Activated B cell treated with CpG ODN at 0.5 μM for 24 hours (primary cell): ENCODE data around the gene FGD5. TPM values are rescaled to one million over a fixed set of nuclear protein-coding genes. Genes with fewer than 3 reads are reported as not detected.

Experiments used
- ATAC-seq: fragments of 200-7000 bp; cut with Tn5 transposase; one replicate; pipeline ENCODE4 v1.10.0; 2021; ENCODE audit warnings: low read depth, mild to moderate bottlenecking, moderate library complexity
- CTCF ChIA-PET: fragments of 350-600 bp; sonication (Branson Sonifier 250); formaldehyde crosslinking; loops from one replicate; lab custom pipeline; 2021; ENCODE audit warnings: antibody characterized with exemption; lab: Charles Lee
- POLR2A ChIA-PET: fragments of 350-600 bp; sonication (Branson Sonifier 250); formaldehyde crosslinking; loops from one replicate; lab custom pipeline; 2021; ENCODE audit warnings: antibody characterized with exemption; lab: Charles Lee
- DNase-seq: peaks from one replicate; pipeline ENCODE4 v3.0.0; 2022
- H3K27ac Mint-ChIP-seq: one replicate; pipeline ENCODE4 v1.8.0; 2020; ENCODE audit warnings: mixed read lengths
- H3K27me3 Mint-ChIP-seq: one replicate; pipeline ENCODE4 v1.8.0; 2021; ENCODE audit warnings: mixed read lengths
- H3K36me3 Mint-ChIP-seq: one replicate; pipeline ENCODE4 v1.8.0; 2021; ENCODE audit warnings: low read depth, mixed read lengths
- H3K4me1 Mint-ChIP-seq: one replicate; pipeline ENCODE4 v1.8.0; 2021; ENCODE audit warnings: mixed read lengths
- H3K4me3 Mint-ChIP-seq: one replicate; pipeline ENCODE4 v1.8.0; 2020; ENCODE audit warnings: mild to moderate bottlenecking, mixed read lengths
- H3K9me3 Mint-ChIP-seq: one replicate; pipeline ENCODE4 v1.8.0; 2020; ENCODE audit warnings: mixed read lengths
- intact Hi-C: fragments of 100-400 bp; cut with micrococcal nuclease; formaldehyde crosslinking; loops from one replicate; pipeline ENCODE4 v1.15.1; 2024
- total RNA-seq: library from RNA; stranded (reverse); gene quantifications from 2 replicates; pipeline ENCODE4 v1.2.3, GENCODE V29; 2022
- TF ChIP-seq, protein P1 (sequence below): fragments of 200-600 bp; IDR thresholded peaks from one replicate; pipeline ENCODE4 v1.8.0; 2022; ENCODE audit warnings: antibody characterized with exemption, mild to moderate bottlenecking

The FGD5 gene
- total RNA-seq, 1 donor from 2014 or later = not detected

DNA sequence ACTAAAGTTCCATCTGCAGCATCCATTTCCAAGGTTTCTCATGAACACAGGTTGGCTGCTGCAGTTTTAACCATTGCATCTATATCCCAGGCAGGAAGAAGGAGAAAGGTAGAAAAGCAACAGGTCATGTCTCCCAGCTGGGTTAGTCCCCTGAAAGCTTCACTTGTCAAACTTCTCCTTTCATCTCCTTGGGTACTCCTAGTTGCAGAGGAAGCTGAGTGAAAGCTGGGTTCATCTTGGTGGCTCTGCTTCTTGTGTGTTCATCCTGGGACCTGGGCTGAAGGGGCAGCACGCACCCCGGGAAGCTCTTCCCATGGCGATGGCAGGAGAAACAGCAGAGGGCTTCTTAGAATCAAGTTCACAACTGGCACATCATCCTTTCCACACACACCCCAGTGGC is 67.3 kb downstream of the FGD5 start:
- Mint-ChIP-seq H3K27ac (no peak overlapping the region), H3K9me3 (no peaks in the 10 kb centered on the region), H3K27me3 (peaks cover 7% of the 10 kb centered on the region), H3K36me3 (no peaks in the 10 kb centered on the region), H3K4me3 (no peak overlapping the region), H3K4me1 (no peaks in the 10 kb centered on the region)
- intact Hi-C loops = no loop called here
- TF ChIP-seq, protein P1, sequence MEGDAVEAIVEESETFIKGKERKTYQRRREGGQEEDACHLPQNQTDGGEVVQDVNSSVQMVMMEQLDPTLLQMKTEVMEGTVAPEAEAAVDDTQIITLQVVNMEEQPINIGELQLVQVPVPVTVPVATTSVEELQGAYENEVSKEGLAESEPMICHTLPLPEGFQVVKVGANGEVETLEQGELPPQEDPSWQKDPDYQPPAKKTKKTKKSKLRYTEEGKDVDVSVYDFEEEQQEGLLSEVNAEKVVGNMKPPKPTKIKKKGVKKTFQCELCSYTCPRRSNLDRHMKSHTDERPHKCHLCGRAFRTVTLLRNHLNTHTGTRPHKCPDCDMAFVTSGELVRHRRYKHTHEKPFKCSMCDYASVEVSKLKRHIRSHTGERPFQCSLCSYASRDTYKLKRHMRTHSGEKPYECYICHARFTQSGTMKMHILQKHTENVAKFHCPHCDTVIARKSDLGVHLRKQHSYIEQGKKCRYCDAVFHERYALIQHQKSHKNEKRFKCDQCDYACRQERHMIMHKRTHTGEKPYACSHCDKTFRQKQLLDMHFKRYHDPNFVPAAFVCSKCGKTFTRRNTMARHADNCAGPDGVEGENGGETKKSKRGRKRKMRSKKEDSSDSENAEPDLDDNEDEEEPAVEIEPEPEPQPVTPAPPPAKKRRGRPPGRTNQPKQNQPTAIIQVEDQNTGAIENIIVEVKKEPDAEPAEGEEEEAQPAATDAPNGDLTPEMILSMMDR = no peak
- ATAC-seq (no peak), DNase-seq (no peak)
- POLR2A ChIA-PET = no interaction called here
- CTCF ChIA-PET = no interaction called here

DNA sequence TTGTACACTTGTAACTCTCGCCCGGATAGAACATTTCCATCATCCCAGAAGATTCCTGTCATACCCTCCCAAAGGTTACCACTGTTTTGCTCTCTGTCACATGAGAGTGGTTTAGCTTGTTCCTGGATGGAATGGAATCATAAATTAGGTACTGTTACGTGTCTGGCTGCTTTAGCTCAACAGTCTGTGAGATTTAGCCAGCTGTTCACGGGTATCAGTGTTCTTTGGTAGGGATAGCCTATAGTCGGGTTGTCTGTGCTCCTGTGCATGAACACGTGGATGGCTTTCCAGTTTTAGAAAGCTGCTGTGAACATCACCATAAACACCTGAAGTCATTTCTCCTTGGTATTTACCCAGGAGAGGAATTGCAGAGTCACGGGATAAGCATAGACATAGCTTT is 70.4 kb downstream of the FGD5 start:
- TF ChIP-seq, protein P1 = no peak
- no peak for ATAC-seq
- Mint-ChIP-seq H3K4me1 (no peaks in the 10 kb centered on the region), H3K36me3 (no peaks in the 10 kb centered on the region), H3K27ac (no peak overlapping the region), H3K27me3 (peaks cover 12% of the 10 kb centered on the region), H3K4me3 (no peak overlapping the region), H3K9me3 (no peaks in the 10 kb centered on the region)
- POLR2A ChIA-PET = no interaction called here
- CTCF ChIA-PET = no interaction called here
- intact Hi-C loops = no loop called here
- DNase-seq = no peak

DNA sequence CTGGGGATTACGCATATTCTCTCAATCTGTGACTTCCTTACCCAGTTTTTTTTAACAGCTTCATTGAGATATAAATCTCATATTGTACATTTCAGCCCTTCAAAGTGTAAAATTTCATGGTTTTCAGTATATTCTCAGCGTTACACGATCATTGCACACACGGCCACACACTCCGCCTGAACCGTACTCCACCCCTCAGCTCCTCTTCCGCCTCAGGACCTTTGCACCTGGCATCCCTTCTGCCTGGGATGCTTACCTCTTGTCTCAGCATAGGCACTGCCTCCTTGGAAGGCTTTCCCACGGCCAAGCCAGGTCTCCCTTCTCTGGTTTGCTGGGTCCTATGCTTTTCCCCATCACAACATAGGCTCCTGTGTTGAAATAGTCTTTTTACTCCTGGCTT is 71.2 kb downstream of the FGD5 start:
- CTCF ChIA-PET = no interaction called here
- Mint-ChIP-seq H3K36me3 (no peaks in the 10 kb centered on the region), H3K27me3 (peaks cover 13% of the 10 kb centered on the region), H3K27ac (no peak overlapping the region), H3K9me3 (no peaks in the 10 kb centered on the region), H3K4me1 (no peaks in the 10 kb centered on the region), H3K4me3 (no peak overlapping the region)
- DNase-seq (no peak), ATAC-seq (no peak)
- intact Hi-C loops = no loop called here
- TF ChIP-seq, protein P1 = no peak
- POLR2A ChIA-PET = no interaction called here

DNA sequence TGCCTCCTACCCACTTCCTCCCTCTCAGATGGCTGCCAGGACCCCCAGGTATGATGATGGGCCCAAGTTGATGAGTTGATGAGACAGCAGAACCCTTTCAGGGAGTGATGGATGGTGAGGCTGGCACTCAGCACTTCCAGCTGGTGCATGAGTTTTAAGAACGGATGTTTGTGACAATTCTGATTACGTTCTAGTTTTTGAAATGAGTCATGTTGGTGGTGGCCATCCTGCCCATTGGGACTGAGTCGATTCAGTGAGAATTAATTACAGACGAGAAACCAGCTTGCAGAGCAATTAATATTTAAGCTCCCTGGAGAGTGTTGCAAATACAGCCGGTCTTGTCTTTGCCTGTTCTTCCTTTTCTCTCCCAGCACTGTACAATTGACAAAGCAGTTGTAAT is 71.7 kb downstream of the FGD5 start:
- POLR2A ChIA-PET = no interaction called here
- Mint-ChIP-seq H3K9me3 (no peaks in the 10 kb centered on the region), H3K27me3 (peaks cover 16% of the 10 kb centered on the region), H3K4me1 (no peaks in the 10 kb centered on the region), H3K27ac (no peak overlapping the region), H3K4me3 (no peak overlapping the region), H3K36me3 (no peaks in the 10 kb centered on the region)
- TF ChIP-seq, protein P1 = no peak
- ATAC-seq (no peak), DNase-seq (no peak)
- intact Hi-C loops = no loop called here
- CTCF ChIA-PET = no interaction called here

DNA sequence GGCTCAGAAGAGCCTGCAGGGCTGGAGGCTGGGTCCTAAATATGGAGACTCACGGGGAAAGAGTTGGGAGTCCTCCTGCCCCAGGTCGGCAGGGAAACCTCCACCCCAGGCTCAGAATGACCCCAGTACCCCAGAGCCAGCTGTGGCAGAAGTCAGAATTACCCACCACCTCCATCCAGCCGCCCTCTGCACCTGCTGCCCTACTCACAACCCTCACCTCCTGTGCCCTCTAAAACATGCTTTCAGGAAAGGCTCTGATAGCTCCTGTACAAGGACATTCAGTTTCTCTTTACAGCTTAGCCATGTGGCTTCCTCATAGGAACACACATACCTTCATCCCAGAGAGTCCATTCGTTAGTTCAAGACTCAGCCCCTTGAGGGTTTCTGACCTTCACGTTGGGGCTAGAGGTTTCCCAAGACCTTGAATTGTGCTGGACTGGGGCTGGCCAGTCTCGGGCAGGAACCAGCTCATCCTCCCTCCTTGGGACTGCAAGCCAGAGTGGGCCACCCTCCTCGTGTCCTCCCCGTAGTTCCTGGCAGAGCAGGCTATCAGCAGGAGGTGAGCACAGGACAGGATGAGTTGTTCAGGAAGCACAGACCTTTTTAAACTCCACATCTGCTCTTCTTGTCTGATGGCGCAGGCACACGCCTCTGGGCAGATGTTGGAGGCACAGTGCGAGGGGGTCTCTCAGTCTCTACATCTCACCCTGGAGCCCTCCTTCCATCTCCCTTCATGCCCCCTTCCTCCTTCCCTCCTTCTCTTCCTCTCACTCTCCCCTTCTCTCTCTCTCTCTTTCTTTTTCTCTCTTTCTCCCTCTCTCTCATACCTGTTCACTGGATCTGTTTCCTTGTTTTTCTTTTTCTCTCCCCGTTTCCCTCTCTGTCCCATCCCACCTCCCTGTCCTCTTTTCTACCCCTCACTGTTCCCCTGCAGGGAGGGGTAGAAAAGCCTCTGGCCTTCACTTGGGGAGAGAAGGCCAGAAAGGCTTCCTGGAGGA is 72.7 kb downstream of the FGD5 start:
- CTCF ChIA-PET = no interaction called here
- TF ChIP-seq, protein P1 = no peak

More for the DNA sequence above, 72.7 kb downstream of the FGD5 start:
- Mint-ChIP-seq H3K36me3 (no peaks in the 10 kb centered on the region), H3K27ac (no peak overlapping the region), H3K27me3 (peaks cover 16% of the 10 kb centered on the region), H3K9me3 (no peaks in the 10 kb centered on the region), H3K4me1 (no peaks in the 10 kb centered on the region), H3K4me3 (no peak overlapping the region)
- intact Hi-C loops = no loop called here
- no peak for DNase-seq
- no peak for ATAC-seq
- POLR2A ChIA-PET = no interaction called here
